H1 (cell line): ENCODE results near the gene SLC35A2. TPM values are rescaled to one million over a fixed set of nuclear protein-coding genes. Genes with fewer than 3 reads are reported as not detected.

ENCODE experiments used
- CTCF ChIA-PET: fragments of 300-600 bp; sonication (Branson Sonifier 250); formaldehyde crosslinking; loops from one replicate; lab custom pipeline; 2021; ENCODE audit not compliant: partially characterized antibody; lab: Charles Lee
- POLR2A ChIA-PET: fragments of 300-600 bp; sonication (Branson Sonifier 250); formaldehyde crosslinking; loops from one replicate; lab custom pipeline; 2021; ENCODE audit warnings: inconsistent platforms; ENCODE audit not compliant: partially characterized antibody; lab: Charles Lee
- DNase-seq, 2 experiments: peaks; one replicate each; pipeline versions ENCODE4 v3.0.0 to v3.0.0-alpha.2; 2010 to 2022; ENCODE audit warnings: low spot score in 2 of 2, low read depth in 1 of 2, mixed read lengths in 1 of 2
- FAIRE-seq: peaks from 2 replicates; lab custom pipeline; 2011; peaks lifted over from hg19 to GRCh38; lab: Jason Lieb, UNC
- H2AFZ ChIP-seq: 2 replicates; pipeline ENCODE4 v1.8.1; 2012; ENCODE audit warnings: low read length, inconsistent platforms
- H2AK5ac ChIP-seq: 2 replicates; pipeline ENCODE4 v1.6.1; 2013; ENCODE audit warnings: low read depth, low read length
- H2BK120ac ChIP-seq: replicated peaks from 2 replicates; pipeline ENCODE3; 2013; ENCODE audit warnings: low read depth, low read length, inconsistent platforms
- H2BK12ac ChIP-seq: 2 replicates; pipeline ENCODE4 v1.6.1; 2013; ENCODE audit warnings: low read depth, low read length
- H2BK15ac ChIP-seq: 2 replicates; pipeline ENCODE4 v1.6.1; 2013; ENCODE audit warnings: low read length
- H2BK20ac ChIP-seq: 2 replicates; pipeline ENCODE4 v1.6.1; 2013; ENCODE audit warnings: low read length
- H2BK5ac ChIP-seq: 2 replicates; pipeline ENCODE4 v1.6.1; 2013; ENCODE audit warnings: low read depth, low read length
- H3K14ac ChIP-seq: 2 replicates; pipeline ENCODE4 v1.6.1; 2013; ENCODE audit warnings: inconsistent platforms; ENCODE audit not compliant: insufficient read length
- H3K18ac ChIP-seq: 2 replicates; pipeline ENCODE4 v1.6.1; 2013; ENCODE audit warnings: low read length; ENCODE audit errors: extremely low read depth
- H3K23ac ChIP-seq: 2 replicates; pipeline ENCODE4 v1.6.1; 2013; ENCODE audit warnings: inconsistent platforms; ENCODE audit not compliant: insufficient read length
- H3K23me2 ChIP-seq: 2 replicates; pipeline ENCODE4 v1.6.1; 2013; ENCODE audit warnings: low read depth, low read length
- H3K27ac ChIP-seq: 2 replicates; pipeline ENCODE4 v1.6.1; 2011; ENCODE audit warnings: low read depth, low read length, inconsistent platforms
- H3K27me3 ChIP-seq, 4 experiments: replicated peaks in 1 of 4; 1 replicate in 1 of 4; 2 replicates in 3 of 4; pipeline versions ENCODE4 v1.6.1 to v1.8.1; 2011 to 2013; ENCODE audit warnings: low read length in 3 of 4, mild to moderate bottlenecking in 3 of 4, inconsistent platforms in 2 of 4, mixed read lengths in 2 of 4, moderate library complexity in 1 of 4; ENCODE audit not compliant: control insufficient read depth in 3 of 4, insufficient read depth in 3 of 4; ENCODE audit errors: extremely low read depth in 1 of 4
- H3K36me3 ChIP-seq, 4 experiments: 2 replicates each; pipeline versions ENCODE4 v1.6.1 to v1.8.1; 2011 to 2013; ENCODE audit warnings: mild to moderate bottlenecking in 4 of 4, low read length in 3 of 4, moderate library complexity in 2 of 4, control low read depth in 1 of 4, inconsistent platforms in 1 of 4; ENCODE audit not compliant: insufficient read depth in 4 of 4, control insufficient read depth in 2 of 4
- H3K4ac ChIP-seq: replicated peaks from 2 replicates; pipeline ENCODE3; 2013; ENCODE audit warnings: low read length, low read depth, mixed read lengths, inconsistent platforms; ENCODE audit not compliant: insufficient read length
- H3K4me1 ChIP-seq, 4 experiments: replicated peaks in 1 of 4; 1 replicate in 1 of 4; 2 replicates in 3 of 4; pipeline versions ENCODE4 v1.6.1 to v1.8.1; 2011 to 2013; ENCODE audit warnings: low read length in 3 of 4, inconsistent platforms in 2 of 4, mixed read lengths in 1 of 4; ENCODE audit not compliant: insufficient read depth in 4 of 4, control insufficient read depth in 3 of 4
- H3K4me2 ChIP-seq, 2 experiments: 2 replicates each; pipeline versions ENCODE4 v1.6.1 to v1.8.1; 2011 to 2013; ENCODE audit warnings: low read depth in 2 of 2, low read length in 2 of 2, control low read depth in 1 of 2, inconsistent platforms in 1 of 2, mild to moderate bottlenecking in 1 of 2; ENCODE audit not compliant: insufficient read depth in 1 of 2
- H3K4me3 ChIP-seq, 4 experiments: fragments of 200-600, 300-600 bp in 1 of 4; sonication (generic), shearing (Covaris generic), sonication (Bioruptor Twin) in 1 of 4; 2 replicates each; pipeline versions ENCODE4 v1.5.1 to v1.8.1; 2011 to 2016; ENCODE audit warnings: low read length in 4 of 4, low read depth in 3 of 4, control low read depth in 2 of 4, inconsistent platforms in 2 of 4, mild to moderate bottlenecking in 2 of 4, mixed read lengths in 1 of 4, moderate library complexity in 1 of 4; ENCODE audit not compliant: insufficient read depth in 2 of 4; ENCODE audit errors: extremely low read depth in 1 of 4
- H3K56ac ChIP-seq: replicated peaks from 2 replicates; pipeline ENCODE3; 2013; ENCODE audit warnings: low read depth, mild to moderate bottlenecking, mixed read lengths, low read length, inconsistent platforms; ENCODE audit not compliant: insufficient read length
- H3K79me1 ChIP-seq: 2 replicates; pipeline ENCODE4 v1.6.1; 2013; ENCODE audit warnings: low read depth, low read length, control low read depth
- H3K79me2 ChIP-seq, 2 experiments: 2 replicates each; pipeline versions ENCODE4 v1.6.1 to v1.8.1; 2012 to 2013; ENCODE audit warnings: low read length in 2 of 2, mild to moderate bottlenecking in 2 of 2, inconsistent platforms in 1 of 2; ENCODE audit not compliant: insufficient read depth in 2 of 2, control insufficient read depth in 1 of 2
- H3K9ac ChIP-seq, 4 experiments: replicated peaks in 1 of 4; 1 replicate in 1 of 4; 2 replicates in 3 of 4; pipeline versions ENCODE4 v1.6.1 to v1.8.1; 2011 to 2013; ENCODE audit warnings: low read depth in 3 of 4, low read length in 3 of 4, control low read depth in 2 of 4, mild to moderate bottlenecking in 2 of 4, moderate library complexity in 2 of 4, inconsistent platforms in 1 of 4; ENCODE audit errors: extremely low read depth in 1 of 4
- H3K9me3 ChIP-seq, 2 experiments: 2 replicates each; pipeline versions ENCODE4 v1.6.1 to v1.8.1; 2012 to 2013; ENCODE audit warnings: mild to moderate bottlenecking in 2 of 2, moderate library complexity in 2 of 2, control low read depth in 1 of 2, inconsistent platforms in 1 of 2, low read depth in 1 of 2, low read length in 1 of 2, mixed read lengths in 1 of 2; ENCODE audit not compliant: insufficient read depth in 2 of 2
- H4K20me1 ChIP-seq, 2 experiments: replicated peaks in 1 of 2; 2 replicates each; pipeline versions ENCODE3 to v1.8.1; 2011 to 2013; ENCODE audit warnings: inconsistent platforms in 2 of 2, low read length in 2 of 2, mild to moderate bottlenecking in 1 of 2; ENCODE audit not compliant: insufficient read depth in 2 of 2, control insufficient read depth in 1 of 2
- H4K5ac ChIP-seq: 2 replicates; pipeline ENCODE4 v1.6.1; 2013; ENCODE audit warnings: low read length, low read depth, mixed read lengths, inconsistent platforms; ENCODE audit not compliant: insufficient read length
- H4K8ac ChIP-seq: 2 replicates; pipeline ENCODE4 v1.8.0; 2013; ENCODE audit warnings: mild to moderate bottlenecking, moderate library complexity, low read length, inconsistent platforms; ENCODE audit not compliant: insufficient read depth; ENCODE audit errors: extremely low read depth
- H4K91ac ChIP-seq: replicated peaks from 2 replicates; pipeline ENCODE3; 2013; ENCODE audit warnings: low read length, mixed read lengths, inconsistent platforms; ENCODE audit not compliant: insufficient read length
- CEBPB ChIP-seq: IDR thresholded peaks from 2 replicates; pipeline ENCODE4 v1.6.1; 2012; ENCODE audit warnings: low read depth, low read length
- EP300 ChIP-seq, 2 experiments: IDR thresholded peaks; 1 replicate in 1 of 2; 2 replicates in 1 of 2; pipeline ENCODE4 v1.6.1; 2011 to 2012; ENCODE audit warnings: low read depth in 2 of 2, low read length in 2 of 2, mild to moderate bottlenecking in 2 of 2, borderline replicate concordance in 1 of 2, inconsistent platforms in 1 of 2, moderate library complexity in 1 of 2
- WGBS, 2 experiments: shearing (Covaris generic) in 1 of 2; methylation state at CpG; one replicate each; pipeline versions ENCODE4 v1.1.6 to v1.1.7; 2013 to 2015; ENCODE audit warnings: low lambda C conversion rate in 2 of 2, mixed read lengths in 2 of 2, inconsistent platforms in 1 of 2, low coverage in 1 of 2, missing lambda C conversion rate in 1 of 2; ENCODE audit not compliant: insufficient replicate concordance in 2 of 2, insufficient coverage in 1 of 2, insufficient read length in 1 of 2; ENCODE audit errors: extremely low coverage in 1 of 2, missing lambda C conversion rate in 1 of 2; 5-methylcytosine and 5-hydroxymethylcytosine counted together
- polyA plus RNA-seq, 7 experiments: library from polyadenylated mRNA; depleted of rRNA in 3 of 7; stranded (reverse) in 5 of 7; unstranded in 2 of 7; fragments of >200 nt in 5 of 7; fragments of 200-250 nt in 2 of 7; gene quantifications; 1 replicate in 5 of 7; 2 replicates in 1 of 7; 4 replicates in 1 of 7; pipeline versions ENCODE4 v1.2.1 to v1.2.3, GENCODE V29; 2011 to 2013; ENCODE audit warnings: missing spikeins in 2 of 7, mixed read lengths in 2 of 7
- total RNA-seq: library from RNA; stranded (reverse); fragmentation: NEBNext Ultra II Directional; extraction: Animal tissue kit (Norgen Biotek cat#: 25700); gene quantifications from 2 replicates; pipeline ENCODE4 v1.2.1, GENCODE V29; 2021

The SLC35A2 gene
- total and polyA plus RNA-seq, 2 of the 8 experiments (the other 6 are each of a cell fraction or from before 2014, with no cell fraction given): 21.4 to 48.3 TPM

GRCh38 chrX:48894891-48895290 is 16.6 kb downstream of the SLC35A2 start:
- Histone ChIP-seq H3K4me2 (no peak overlapping the region), H3K4me1 (peaks cover 2 to 4% (median 3%) of the 10 kb centered on the region in 4 experiments; a peak in 3 of 7 replicates), H4K8ac (peak overlapping the region; percentile 18; the same call in 1 of the 2 replicates), H2AK5ac (no peak overlapping the region), H3K23ac (no peak overlapping the region), H3K56ac (no peak overlapping the region), H2BK12ac (no peak overlapping the region), H3K4me3 (no peak overlapping the region), H2AFZ (no peak overlapping the region), H3K79me1 (no peaks in the 10 kb centered on the region; the same call in 1 of the 2 replicates), H3K4ac (no peak overlapping the region), H3K23me2 (peaks cover 10% of the 10 kb centered on the region), H3K18ac (no peak overlapping the region), H2BK5ac (no peak overlapping the region), H3K9ac (no peak overlapping the region), H3K9me3 (no peaks in the 10 kb centered on the region), H3K14ac (no peak overlapping the region), H4K20me1 (peaks cover 7 to 8% of the 10 kb centered on the region in 2 experiments), H3K27ac (no peak overlapping the region), H2BK120ac (no peak overlapping the region), H3K36me3 (peaks cover 0 to 13% (median 3%) of the 10 kb centered on the region in 4 experiments; a peak in 3 of 8 replicates), H2BK15ac (no peak overlapping the region), H4K5ac (no peak overlapping the region), H3K79me2 (peaks cover 0 to 24% of the 10 kb centered on the region in 2 experiments; a peak in 2 of 4 replicates), H2BK20ac (no peak overlapping the region), H4K91ac (no peak overlapping the region)
- WGBS, 2 experiments: no CpG with 5 or more reads among the region's 6 CpGs
- no peak for DNase-seq
- ChIA-PET CTCF (no interaction called here), POLR2A (interaction anchor here (1.0 kb wide), 1 partner anchor 10 kb away, joined by 3 read pairs; no protein-coding TSS in a partner anchor)
- no peak for FAIRE-seq
- no peak for TF ChIP-seq CEBPB
- TF ChIP-seq EP300 (IDR thresholded peaks at IDR 0.05; ENCODE audit: borderline replicate concordance in 1 of 2, low read depth in 2 of 2, low read length in 2 of 2): no peak
- TF ChIP-seq, all 59 proteins: peak for 0
- no peaks in the 10 kb centered on the region for H3K27me3 ChIP-seq
